HepG2 (cell line): ENCODE data around the gene LRP1B. TPM values are rescaled to one million over a fixed set of nuclear protein-coding genes. Genes with fewer than 3 reads are reported as not detected.

Experiments used
- ATAD3A ChIP-seq: sonication (generic); formaldehyde crosslinking; IDR thresholded peaks from 2 replicates; pipeline ENCODE4 v1.4.0; 2020; ENCODE audit warnings: missing genetic modification reagents
- KLF11 ChIP-seq: IDR thresholded peaks from 2 replicates; pipeline ENCODE4 v1.6.1; 2016; ENCODE audit warnings: missing compliant biosample characterization
- SIX4 ChIP-seq: sonication (generic); formaldehyde crosslinking; IDR thresholded peaks from 2 replicates; pipeline ENCODE4 v1.4.0; 2020; ENCODE audit warnings: missing genetic modification reagents
- SMARCC2 ChIP-seq: fragments of 450-650 bp; IDR thresholded peaks from 2 replicates; pipeline ENCODE4 v1.6.1; 2017; ENCODE audit warnings: antibody characterized with exemption, mild to moderate bottlenecking
- SPEN ChIP-seq: sonication (generic); formaldehyde crosslinking; IDR thresholded peaks from 2 replicates; pipeline ENCODE4 v1.5.1; 2020; ENCODE audit warnings: low read depth, mild to moderate bottlenecking, missing genetic modification reagents
- ZFP36L2 ChIP-seq: sonication (generic); formaldehyde crosslinking; IDR thresholded peaks from 2 replicates; pipeline ENCODE4 v1.4.0; 2020; ENCODE audit warnings: missing genetic modification reagents
- ZNF644 ChIP-seq: IDR thresholded peaks from 2 replicates; pipeline ENCODE4 v1.6.1; 2016; ENCODE audit warnings: low read depth
- ZNF782 ChIP-seq: sonication (generic); formaldehyde crosslinking; IDR thresholded peaks from 2 replicates; pipeline ENCODE4 v1.4.0; 2020; ENCODE audit warnings: missing genetic modification reagents, mild to moderate bottlenecking, borderline replicate concordance
- polyA plus RNA-seq, 8 experiments: library from polyadenylated mRNA; depleted of rRNA in 3 of 8; stranded (reverse) in 7 of 8; unstranded in 1 of 8; fragments of >200 nt; fragmentation: Illumina TruSeq in 4 of 8; extraction: Trizol in 4 of 8; gene quantifications; 2 replicates each; pipeline versions ENCODE4 v1.2.1 to v1.2.3, GENCODE V29; 2011 to 2016; ENCODE audit warnings: low read depth in 4 of 8, missing spikeins in 1 of 8, mixed read lengths in 1 of 8; ENCODE audit not compliant: insufficient read depth in 1 of 8
- total RNA-seq, 5 experiments: library from RNA; depleted of rRNA; stranded (reverse); fragments of >200 nt; fragmentation: Illumina TruSeq; extraction: Trizol; gene quantifications; 2 replicates each; pipeline ENCODE4 v1.2.3, GENCODE V29; 2016; ENCODE audit warnings: low read depth in 1 of 5
- TF ChIP-seq, protein P1 (sequence below): sonication (generic); formaldehyde crosslinking; IDR thresholded peaks from 2 replicates; pipeline ENCODE4 v1.5.0; 2020; ENCODE audit warnings: mild to moderate bottlenecking, missing genetic modification reagents, borderline replicate concordance

Gene LRP1B
- total and polyA plus RNA-seq, 2 of the 13 experiments (the other 11 are each of a cell fraction or from before 2014, with no cell fraction given) = 0.04 TPM; not detected in 1

DNA sequence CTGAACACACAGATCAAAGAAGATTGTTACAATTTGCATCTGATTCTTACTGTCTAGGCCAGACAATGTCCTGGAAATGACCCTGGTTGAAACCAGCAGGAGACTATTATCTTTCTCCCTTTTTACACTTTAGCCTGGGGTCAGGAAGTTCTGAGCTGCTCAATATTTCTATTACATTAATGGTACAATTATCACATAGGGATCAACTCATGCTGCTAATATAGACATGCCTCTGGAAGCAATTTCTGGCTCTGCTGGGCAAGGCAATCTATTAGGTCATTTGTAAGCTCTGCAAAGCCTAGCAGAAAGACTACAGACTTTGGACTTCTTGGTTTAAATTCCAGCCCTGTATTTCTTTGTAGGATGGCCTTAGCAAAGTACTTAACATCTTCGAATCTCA, 205.3 kb downstream of the LRP1B start (continued):
- TF ChIP-seq, protein P1, sequence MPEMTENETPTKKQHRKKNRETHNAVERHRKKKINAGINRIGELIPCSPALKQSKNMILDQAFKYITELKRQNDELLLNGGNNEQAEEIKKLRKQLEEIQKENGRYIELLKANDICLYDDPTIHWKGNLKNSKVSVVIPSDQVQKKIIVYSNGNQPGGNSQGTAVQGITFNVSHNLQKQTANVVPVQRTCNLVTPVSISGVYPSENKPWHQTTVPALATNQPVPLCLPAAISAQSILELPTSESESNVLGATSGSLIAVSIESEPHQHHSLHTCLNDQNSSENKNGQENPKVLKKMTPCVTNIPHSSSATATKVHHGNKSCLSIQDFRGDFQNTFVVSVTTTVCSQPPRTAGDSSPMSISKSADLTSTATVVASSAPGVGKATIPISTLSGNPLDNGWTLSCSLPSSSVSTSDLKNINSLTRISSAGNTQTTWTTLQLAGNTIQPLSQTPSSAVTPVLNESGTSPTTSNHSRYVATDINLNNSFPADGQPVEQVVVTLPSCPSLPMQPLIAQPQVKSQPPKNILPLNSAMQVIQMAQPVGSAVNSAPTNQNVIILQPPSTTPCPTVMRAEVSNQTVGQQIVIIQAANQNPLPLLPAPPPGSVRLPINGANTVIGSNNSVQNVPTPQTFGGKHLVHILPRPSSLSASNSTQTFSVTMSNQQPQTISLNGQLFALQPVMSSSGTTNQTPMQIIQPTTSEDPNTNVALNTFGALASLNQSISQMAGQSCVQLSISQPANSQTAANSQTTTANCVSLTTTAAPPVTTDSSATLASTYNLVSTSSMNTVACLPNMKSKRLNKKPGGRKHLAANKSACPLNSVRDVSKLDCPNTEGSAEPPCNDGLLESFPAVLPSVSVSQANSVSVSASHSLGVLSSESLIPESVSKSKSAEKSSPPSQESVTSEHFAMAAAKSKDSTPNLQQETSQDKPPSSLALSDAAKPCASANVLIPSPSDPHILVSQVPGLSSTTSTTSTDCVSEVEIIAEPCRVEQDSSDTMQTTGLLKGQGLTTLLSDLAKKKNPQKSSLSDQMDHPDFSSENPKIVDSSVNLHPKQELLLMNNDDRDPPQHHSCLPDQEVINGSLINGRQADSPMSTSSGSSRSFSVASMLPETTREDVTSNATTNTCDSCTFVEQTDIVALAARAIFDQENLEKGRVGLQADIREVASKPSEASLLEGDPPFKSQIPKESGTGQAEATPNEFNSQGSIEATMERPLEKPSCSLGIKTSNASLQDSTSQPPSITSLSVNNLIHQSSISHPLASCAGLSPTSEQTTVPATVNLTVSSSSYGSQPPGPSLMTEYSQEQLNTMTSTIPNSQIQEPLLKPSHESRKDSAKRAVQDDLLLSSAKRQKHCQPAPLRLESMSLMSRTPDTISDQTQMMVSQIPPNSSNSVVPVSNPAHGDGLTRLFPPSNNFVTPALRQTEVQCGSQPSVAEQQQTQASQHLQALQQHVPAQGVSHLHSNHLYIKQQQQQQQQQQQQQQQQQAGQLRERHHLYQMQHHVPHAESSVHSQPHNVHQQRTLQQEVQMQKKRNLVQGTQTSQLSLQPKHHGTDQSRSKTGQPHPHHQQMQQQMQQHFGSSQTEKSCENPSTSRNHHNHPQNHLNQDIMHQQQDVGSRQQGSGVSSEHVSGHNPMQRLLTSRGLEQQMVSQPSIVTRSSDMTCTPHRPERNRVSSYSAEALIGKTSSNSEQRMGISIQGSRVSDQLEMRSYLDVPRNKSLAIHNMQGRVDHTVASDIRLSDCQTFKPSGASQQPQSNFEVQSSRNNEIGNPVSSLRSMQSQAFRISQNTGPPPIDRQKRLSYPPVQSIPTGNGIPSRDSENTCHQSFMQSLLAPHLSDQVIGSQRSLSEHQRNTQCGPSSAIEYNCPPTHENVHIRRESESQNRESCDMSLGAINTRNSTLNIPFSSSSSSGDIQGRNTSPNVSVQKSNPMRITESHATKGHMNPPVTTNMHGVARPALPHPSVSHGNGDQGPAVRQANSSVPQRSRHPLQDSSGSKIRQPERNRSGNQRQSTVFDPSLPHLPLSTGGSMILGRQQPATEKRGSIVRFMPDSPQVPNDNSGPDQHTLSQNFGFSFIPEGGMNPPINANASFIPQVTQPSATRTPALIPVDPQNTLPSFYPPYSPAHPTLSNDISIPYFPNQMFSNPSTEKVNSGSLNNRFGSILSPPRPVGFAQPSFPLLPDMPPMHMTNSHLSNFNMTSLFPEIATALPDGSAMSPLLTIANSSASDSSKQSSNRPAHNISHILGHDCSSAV (CRISPR knock-in tag) = no peak
- TF ChIP-seq SMARCC2 = no peak
- TF ChIP-seq ZFP36L2 (CRISPR knock-in tag) = no peak
- TF ChIP-seq SPEN = no peak
- no peak for TF ChIP-seq ZNF644 (CRISPR knock-in tag)
- TF ChIP-seq KLF11 (CRISPR knock-in tag) = no peak
- no peak for TF ChIP-seq SIX4 (CRISPR knock-in tag)
- TF ChIP-seq ZNF782 = no peak
- no peak for TF ChIP-seq ATAD3A (CRISPR knock-in tag)
- TF ChIP-seq, all 625 proteins: peak for 0
